Measurements from ENCODE around the gene CCNG1.
A peak's percentile ranks its signal among the peaks of the same experiment; 100 is the strongest.
"Not testable (repeated sequence)": the region's sequence is repeated elsewhere in the genome, so short reads cannot be mapped to it uniquely, and the experiment has no call there.

The CCNG1 gene

GRCh38 chr5:163437309-163438182 lies at the start of gene CCNG1:
Gene CCNG1 (plus strand): TSS chr5:163437595. CDS start chr5:163439257, 1,662 bp downstream.
- peak; percentile 97 for DNase-seq

GRCh38 chr5:163395792-163396191 lies 41.6 kb upstream of the CCNG1 start:
- no peak for DNase-seq

DNA sequence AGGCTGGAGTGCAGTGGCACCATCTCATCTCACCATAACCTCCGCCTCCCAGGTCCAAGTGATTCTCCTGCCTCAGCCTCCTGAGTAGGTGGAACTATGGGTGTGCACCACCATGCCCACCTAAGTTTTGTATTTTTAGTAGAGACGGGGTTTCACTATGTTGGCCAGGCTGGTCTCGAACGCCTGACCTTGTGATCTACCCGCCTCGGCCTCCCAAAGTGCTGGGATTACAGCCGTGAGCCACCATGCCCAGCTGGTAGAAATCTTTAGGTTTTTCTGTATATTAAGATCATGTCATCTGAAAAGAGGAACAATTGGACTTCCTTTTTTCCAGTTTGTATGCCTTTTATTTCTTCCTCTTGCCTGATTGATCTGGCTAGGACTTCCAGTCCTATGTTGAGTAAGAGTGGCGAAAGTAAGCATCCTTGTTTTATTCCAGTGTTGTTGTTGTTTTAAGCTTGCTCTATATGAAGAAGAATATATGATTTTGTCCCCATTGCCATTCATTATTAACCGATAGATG lies 40.5 kb upstream of the CCNG1 start:
- not testable (repeated sequence) for DNase-seq

DNA sequence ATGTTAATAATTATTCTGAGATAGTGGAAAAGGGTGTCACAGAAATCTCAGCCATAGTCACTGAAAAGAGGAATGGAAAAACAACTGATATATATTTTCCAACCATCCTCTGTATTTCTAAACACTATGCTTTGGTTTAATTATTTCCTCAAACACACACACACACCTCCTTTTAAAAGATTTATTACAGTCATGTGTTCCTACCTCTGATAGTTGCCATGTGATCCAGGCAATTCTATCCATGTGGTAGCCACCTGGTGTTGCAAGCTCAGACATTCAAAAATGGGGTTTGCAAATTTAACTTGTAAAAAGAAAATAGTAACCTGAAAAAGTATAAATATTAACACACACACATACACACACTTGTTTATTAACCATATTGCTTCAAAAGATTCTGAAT lies 40.0 kb upstream of the CCNG1 start:
- no peak for DNase-seq

DNA sequence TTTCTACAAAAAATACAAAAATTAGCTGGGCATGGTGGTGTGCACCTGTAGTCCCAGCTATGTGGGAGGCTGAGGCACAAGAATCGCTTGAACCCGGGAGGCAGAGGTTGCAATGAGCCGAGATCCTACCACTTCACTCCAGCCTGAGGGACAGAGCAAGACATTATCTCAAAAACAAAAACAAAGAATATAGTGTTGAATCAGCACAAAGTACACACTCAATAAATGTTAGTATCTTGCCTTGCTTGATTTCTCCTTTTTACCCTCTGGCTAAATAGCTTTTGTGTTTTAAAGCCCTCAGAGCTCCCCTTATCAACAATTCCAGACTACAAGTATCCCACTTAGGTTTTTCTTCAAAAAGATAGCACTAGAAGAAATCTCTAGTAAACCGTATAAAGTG lies 37.5 kb upstream of the CCNG1 start:
- DNase-seq: no peak

GRCh38 chr5:163401271-163401670 lies 36.1 kb upstream of the CCNG1 start:
- DNase-seq: no peak

DNA sequence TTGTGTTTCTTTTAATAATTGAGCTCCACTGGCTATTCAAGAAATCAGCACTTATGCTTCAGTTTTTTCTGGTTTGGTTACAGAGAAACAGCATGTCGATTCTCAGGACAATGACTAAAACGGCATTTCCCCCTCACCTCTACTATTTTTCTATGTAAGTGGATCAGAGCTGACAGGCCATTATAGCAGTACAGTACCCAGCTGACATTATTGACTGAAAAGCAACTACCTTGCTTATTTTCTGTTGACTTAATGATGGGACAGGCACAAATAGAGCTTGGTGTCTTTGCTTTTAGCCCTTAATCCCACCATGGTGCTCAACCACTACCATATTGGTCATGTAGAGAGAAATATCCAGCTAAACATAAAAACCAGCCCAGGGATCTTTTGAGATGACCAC lies 35.4 kb upstream of the CCNG1 start:
- DNase-seq: no peak

DNA sequence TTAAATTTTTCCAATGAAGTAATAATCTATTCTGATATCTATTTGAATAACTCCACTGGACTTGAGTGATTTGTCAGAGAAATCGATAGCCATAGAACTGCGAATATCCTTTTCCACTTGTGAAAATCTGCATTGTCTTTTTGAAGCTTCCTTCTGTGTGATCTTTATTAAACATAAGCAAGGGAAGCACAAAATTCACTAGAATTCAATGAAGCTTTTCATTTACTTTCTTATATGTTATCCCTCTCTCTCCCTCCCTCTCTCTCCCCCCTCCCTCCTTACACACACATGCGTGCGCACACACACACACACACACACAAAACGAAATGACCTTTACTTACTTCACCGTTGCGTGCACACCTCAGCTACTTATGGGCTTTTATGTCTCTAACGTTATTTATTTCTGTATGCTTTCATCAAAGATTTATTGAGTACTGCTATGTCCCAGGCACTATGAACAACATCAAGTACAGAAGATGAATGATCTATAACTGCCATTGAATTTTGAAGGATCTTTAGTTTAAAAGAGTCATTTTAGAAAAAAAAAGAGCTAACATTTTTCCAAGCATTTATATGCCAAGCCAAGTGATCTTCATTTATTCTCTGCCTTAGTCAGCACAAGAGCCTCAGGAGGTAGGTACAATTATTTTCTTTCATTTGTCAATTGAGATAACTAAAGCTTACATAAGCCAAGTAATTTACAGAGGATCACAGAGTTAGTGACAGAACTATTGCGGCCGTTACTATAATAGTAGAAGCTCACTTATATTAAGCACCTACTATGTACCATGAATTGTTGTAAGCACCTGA lies 32.8 kb upstream of the CCNG1 start:
- no peak for DNase-seq

GRCh38 chr5:163407034-163407655 lies 30.2 kb upstream of the CCNG1 start:
- DNase-seq: peak; percentile 61

GRCh38 chr5:163408311-163408923 lies 29.0 kb upstream of the CCNG1 start:
- DNase-seq: peak; percentile 72

GRCh38 chr5:163409384-163409783 lies 28.0 kb upstream of the CCNG1 start:
- no peak for DNase-seq

DNA sequence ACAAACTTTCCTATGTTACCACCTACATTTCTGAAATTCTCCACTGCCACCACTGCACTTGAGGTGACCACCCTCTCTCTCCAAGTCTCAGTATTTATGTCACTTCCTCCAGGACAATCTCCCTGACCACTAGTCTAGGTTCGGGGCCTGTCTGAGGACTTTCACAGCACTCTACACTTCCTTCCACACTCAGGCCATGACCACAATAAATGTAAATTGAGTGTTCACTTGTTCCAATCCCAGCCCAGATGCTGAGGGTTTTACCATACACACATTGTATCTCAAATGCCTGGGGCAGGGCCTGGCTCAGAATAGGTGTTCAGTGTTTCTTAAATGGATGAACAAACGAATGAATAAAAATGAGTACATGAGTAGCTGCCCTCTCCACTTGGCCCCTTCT lies 26.9 kb upstream of the CCNG1 start:
- DNase-seq: no peak

- DNase-seq: not testable (repeated sequence)
These were observed 21.7 kb upstream of the CCNG1 start for GRCh38 chr5:163415673-163416072.

DNA sequence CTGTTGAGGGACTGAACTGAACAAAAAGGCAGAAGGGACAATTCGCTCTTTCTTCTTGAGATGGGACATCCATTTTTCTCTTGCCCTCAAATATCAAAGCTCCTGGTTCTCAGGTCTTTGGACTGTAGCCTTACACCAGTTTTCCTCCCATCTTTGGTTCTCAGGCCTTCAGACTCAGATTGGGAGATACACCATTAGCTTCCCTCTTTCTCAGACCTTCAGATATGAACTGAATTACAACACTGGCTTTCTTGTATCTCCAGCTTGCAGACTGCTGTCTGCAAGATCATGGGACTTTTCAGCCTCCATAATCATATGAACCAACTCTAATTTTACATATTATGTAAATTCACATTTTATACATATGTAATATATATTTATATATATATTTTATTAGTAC lies 12.6 kb upstream of the CCNG1 start:
- DNase-seq: no peak

DNA sequence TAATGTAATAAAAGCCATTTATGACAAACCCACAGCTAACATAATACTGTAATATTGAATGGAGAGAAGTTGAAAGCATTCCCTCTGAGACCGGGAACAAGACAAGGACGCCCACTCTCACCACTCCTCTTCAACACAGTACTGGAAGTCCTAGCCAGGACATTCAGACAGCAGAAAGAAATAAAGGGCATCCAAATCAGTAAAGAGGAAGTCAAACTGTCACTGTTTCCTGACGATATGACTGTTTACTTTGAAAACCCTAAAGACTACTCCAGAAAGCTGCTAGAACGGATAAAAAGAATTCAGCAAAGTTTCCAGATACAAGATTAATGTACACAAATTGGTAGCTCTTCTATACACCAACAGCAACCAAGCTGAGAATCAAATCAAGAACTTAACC lies 11.3 kb upstream of the CCNG1 start:
- DNase-seq: not testable (repeated sequence)

GRCh38 chr5:163432544-163432943 lies 4.9 kb upstream of the CCNG1 start:
- no peak for DNase-seq

DNA sequence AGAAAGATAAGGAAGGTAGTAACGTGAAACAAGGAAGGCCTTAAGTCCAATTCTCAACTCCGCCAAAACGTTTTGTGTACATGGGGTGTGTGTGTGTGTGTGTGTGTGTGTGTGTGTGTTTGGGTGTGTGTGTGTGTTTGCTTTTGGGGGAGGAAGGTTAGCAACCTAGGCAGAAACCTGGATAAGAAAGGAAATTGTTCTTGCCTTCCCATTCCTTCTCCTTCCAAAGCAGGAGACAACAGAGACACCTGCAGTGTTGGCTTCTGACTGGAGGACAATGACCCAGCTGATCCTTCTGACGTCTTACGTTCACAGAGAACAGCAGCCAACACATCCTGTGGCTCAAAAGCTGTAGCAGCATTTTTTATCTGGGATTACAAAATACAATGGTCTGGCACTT lies 4.1 kb upstream of the CCNG1 start:
- DNase-seq: no peak

GRCh38 chr5:163434401-163434866 lies 3.0 kb upstream of the CCNG1 start:
- no peak for DNase-seq

DNA sequence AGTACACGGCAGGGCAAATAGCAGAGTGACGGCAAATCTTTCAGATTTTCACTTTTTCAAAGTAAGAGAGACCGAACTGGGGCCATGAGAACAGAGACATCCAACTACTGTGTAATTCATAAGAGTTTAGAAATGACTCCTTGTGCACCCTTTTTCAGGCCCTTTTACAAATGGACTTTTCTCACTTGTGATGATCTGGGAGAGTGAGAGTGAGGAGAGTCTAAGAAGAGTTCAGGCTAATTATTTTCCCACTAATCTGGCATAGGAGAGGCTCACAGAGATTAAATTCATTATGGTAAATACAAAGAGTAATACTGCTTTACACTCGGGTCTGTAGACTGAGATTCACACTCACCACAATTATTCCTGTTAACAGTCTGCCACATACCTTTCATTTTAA lies 880 bp upstream of the CCNG1 start:
- DNase-seq: no peak

- no peak for DNase-seq
These were observed 435 bp upstream of the CCNG1 start for GRCh38 chr5:163437011-163437308.

GRCh38 chr5:163439092-163439425 lies 1.7 kb downstream of the CCNG1 start:
- DNase-seq: peak; percentile 52

DNA sequence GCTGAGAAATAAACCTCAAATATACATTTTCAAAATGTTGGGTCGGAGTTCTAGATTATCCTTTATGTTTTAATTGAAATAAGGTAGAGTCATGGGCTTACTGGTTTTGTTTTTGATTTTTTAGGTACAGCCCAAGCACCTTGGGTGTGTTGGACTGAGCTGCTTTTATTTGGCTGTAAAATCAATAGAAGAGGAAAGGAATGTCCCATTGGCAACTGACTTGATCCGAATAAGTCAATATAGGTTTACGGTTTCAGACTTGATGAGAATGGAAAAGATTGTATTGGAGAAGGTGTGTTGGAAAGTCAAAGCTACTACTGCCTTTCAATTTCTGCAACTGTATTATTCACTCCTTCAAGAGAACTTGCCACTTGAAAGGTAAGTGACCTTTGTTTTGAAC lies 3.6 kb downstream of the CCNG1 start:
- no peak for DNase-seq

DNA sequence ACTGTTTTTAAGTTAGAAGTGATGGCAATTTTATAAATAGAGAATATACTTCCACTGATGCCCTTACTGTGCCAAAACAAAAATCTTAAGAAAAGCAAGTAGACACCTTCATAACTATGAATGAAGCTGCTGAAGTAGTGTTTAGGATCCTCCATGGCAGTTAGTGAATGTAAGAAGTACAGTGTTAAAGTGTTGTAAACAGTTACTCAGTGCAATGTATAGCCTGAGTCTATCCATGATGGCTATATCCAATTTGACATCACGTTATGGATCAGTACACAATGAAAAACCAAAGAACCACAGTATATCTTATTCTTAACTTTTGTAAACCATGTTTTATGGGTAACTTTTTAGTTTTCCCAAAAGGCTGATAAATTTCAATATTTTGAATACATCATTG lies 7.1 kb downstream of the CCNG1 start:
- DNase-seq: no peak
